Immature natural killer cell (primary cell): ENCODE results near the gene SANBR. TPM values are rescaled to one million over a fixed set of nuclear protein-coding genes. Genes with fewer than 3 reads are reported as not detected.

Experiments used
- DNase-seq, 3 donors: peaks; one replicate each; pipeline ENCODE4 v3.0.0; 2022; ENCODE audit warnings: mixed read lengths in 1 of 3
- H3K27ac Mint-ChIP-seq, 6 donors: one replicate each; pipeline ENCODE4 v1.8.0; 2020; ENCODE audit warnings: mixed read lengths in 6 of 6, mild to moderate bottlenecking in 5 of 6, inconsistent platforms in 4 of 6, moderate library complexity in 3 of 6
- H3K27me3 Mint-ChIP-seq, 3 donors: one replicate each; pipeline ENCODE4 v1.8.0; 2020 to 2021; ENCODE audit warnings: low read depth in 3 of 3, mild to moderate bottlenecking in 3 of 3, mixed read lengths in 3 of 3, moderate library complexity in 3 of 3, inconsistent platforms in 1 of 3
- H3K36me3 Mint-ChIP-seq, 3 donors: one replicate each; pipeline ENCODE4 v1.8.0; 2020; ENCODE audit warnings: mixed read lengths in 3 of 3, inconsistent platforms in 2 of 3, mild to moderate bottlenecking in 2 of 3
- H3K4me1 Mint-ChIP-seq, 2 donors: one replicate each; pipeline ENCODE4 v1.8.0; 2020; ENCODE audit warnings: inconsistent platforms in 2 of 2, mild to moderate bottlenecking in 2 of 2, mixed read lengths in 2 of 2, moderate library complexity in 1 of 2
- H3K4me3 Mint-ChIP-seq, 5 donors: one replicate each; pipeline ENCODE4 v1.8.0; 2020; ENCODE audit warnings: mild to moderate bottlenecking in 5 of 5, mixed read lengths in 5 of 5, inconsistent platforms in 3 of 5, moderate library complexity in 3 of 5
- H3K9me3 Mint-ChIP-seq, 6 donors: one replicate each; pipeline ENCODE4 v1.8.0; 2020; ENCODE audit warnings: mild to moderate bottlenecking in 6 of 6, mixed read lengths in 6 of 6, inconsistent platforms in 4 of 6, moderate library complexity in 3 of 6
- polyA plus RNA-seq, 3 donors: library from polyadenylated mRNA; unstranded; fragments of 300-500 nt; fragmentation: Illumina TruSeq; gene quantifications; one replicate each; pipeline ENCODE4 v1.2.3, GENCODE V29; 2021

Gene SANBR
- polyA plus RNA-seq, 3 donors from 2014 or later, result 1.3 to 2.3 (median 1.4) TPM

DNA sequence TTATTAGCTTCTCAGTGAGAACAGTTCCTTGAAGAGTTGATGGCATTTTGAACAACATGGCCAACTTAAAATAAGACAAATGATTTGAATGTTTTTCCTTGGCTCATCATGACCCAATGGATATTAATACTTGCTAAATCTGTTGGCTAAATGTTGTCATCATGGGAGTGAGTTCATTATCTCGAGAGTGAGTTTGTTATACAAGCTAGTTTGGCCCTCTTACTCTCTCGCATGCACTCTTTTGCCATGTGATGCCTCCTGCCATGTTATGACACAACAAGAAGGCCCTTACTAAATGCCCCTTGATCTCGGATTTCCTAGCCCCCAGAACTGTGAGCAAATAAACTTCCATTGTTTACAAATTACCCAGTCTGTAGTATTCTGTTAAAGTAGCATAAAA lies 22.9 kb upstream of the SANBR start:
- Mint-ChIP-seq H3K4me1 (peaks cover 28 to 60% of the 10 kb centered on the region in 2 donors), H3K27me3 (no peaks in the 10 kb centered on the region), H3K27ac (no peak overlapping the region), H3K4me3 (no peak overlapping the region), H3K36me3 (peaks cover 0 to 9% (median 8%) of the 10 kb centered on the region in 3 donors), H3K9me3 (no peaks in the 10 kb centered on the region)
- no peak for DNase-seq

DNA sequence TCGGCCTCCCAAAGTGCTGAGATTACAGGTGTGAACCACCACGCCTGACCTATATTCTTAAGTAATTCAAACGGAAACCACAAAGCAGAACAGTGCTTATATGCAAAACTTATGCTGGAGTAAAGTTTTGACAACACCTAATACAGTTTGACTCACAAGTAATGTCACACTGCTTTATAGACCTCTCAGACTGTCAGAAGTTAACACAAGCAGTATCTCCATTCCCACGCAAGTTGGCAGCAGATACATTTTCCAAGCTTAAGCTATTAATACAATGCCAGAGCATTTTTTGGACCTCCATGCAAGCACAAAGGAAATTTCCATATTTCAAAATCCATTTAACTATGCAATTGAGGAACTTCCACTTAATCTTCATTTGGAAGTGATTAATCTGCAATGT lies 21.0 kb upstream of the SANBR start:
- Mint-ChIP-seq H3K9me3 (no peaks in the 10 kb centered on the region), H3K27ac (peak overlapping the region in 5 of 6 donors; percentile 3 to 78 (median 53)), H3K36me3 (peaks cover 0 to 17% (median 14%) of the 10 kb centered on the region in 3 donors), H3K4me1 (peaks cover 28 to 50% of the 10 kb centered on the region in 2 donors), H3K4me3 (no peak overlapping the region), H3K27me3 (no peaks in the 10 kb centered on the region)
- DNase-seq, result no peak

DNA sequence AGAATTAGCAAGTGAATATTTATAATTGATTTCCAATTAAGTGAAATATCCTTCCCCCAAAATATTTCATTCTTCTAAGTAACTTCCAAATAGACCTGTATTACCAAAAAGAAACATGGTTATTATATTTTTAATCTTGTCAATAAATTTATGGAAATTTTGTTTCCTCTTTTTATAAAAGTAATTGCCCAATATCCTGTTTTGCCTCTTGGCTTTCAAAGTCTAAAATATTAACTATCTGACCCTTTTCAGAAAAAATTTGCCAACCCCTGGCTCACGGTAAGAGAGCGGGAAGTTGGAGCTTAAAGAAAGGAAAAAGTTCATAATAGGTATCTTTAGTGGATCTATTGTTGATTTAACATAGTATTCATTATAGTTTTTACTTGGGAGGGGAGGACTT lies 20.4 kb upstream of the SANBR start:
- Mint-ChIP-seq H3K4me3 (no peak overlapping the region), H3K36me3 (peaks cover 0 to 17% (median 14%) of the 10 kb centered on the region in 3 donors), H3K9me3 (no peaks in the 10 kb centered on the region), H3K27me3 (no peaks in the 10 kb centered on the region), H3K27ac (peak overlapping the region in 1 of 6 donors; percentile 78), H3K4me1 (peaks cover 28 to 48% of the 10 kb centered on the region in 2 donors)
- DNase-seq, result no peak

DNA sequence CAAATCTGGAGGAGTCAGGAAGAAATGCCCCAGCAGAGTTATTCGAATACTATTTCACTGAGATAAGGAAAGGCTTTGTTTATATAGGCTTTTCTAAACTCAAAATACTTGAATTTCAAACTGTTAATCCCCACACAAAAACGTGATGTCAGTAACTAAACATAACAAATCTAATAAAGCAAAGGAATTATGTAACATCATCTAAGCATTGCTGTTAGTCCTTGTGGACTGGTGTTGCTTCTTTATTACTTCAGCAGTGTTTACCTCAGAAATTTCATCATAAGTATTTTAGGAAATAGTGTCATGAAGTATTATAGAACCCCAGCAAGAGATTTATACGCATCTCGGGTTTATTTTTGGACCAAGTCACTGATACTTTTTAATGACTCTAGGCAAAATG lies 19.7 kb upstream of the SANBR start:
- peak overlapping the region in 1 of 6 donors; percentile 66 for H3K27ac Mint-ChIP-seq

DNA sequence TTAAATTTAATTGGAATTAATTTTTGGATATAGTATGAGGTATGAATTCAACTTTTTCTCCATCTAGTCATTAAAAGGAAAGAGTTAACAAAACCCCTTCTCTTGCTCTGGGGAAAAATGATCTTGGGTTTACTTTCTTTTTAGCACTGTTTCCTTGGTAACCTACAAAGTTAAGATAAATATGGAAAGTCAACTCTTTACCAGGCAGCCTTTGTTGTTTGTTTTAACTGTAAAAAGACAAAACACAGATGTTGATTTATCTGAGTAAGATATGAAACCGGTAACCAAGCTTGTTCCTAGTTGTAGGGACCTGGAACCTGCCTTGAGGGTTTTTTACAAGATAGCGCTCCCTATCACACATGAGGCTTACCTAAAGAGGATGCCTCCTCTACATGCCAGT lies 10.1 kb upstream of the SANBR start:
- Mint-ChIP-seq H3K36me3 (peaks cover 10 to 12% (median 11%) of the 10 kb centered on the region in 3 donors), H3K4me3 (no peak overlapping the region), H3K9me3 (no peaks in the 10 kb centered on the region), H3K27ac (no peak overlapping the region), H3K27me3 (no peaks in the 10 kb centered on the region), H3K4me1 (peaks cover 0 to 2% of the 10 kb centered on the region in 2 donors)
- DNase-seq, result no peak

More for the DNA sequence above, 19.7 kb upstream of the SANBR start:
- H3K9me3 Mint-ChIP-seq, result no peaks in the 10 kb centered on the region
- DNase-seq, result no peak
- no peaks in the 10 kb centered on the region for H3K27me3 Mint-ChIP-seq
- H3K4me3 Mint-ChIP-seq, result no peak overlapping the region
- H3K4me1 Mint-ChIP-seq, result peaks cover 27 to 43% of the 10 kb centered on the region in 2 donors
- H3K36me3 Mint-ChIP-seq, result peaks cover 3 to 17% (median 14%) of the 10 kb centered on the region in 3 donors

GRCh38 chr2:61057562-61057961 lies 8.1 kb upstream of the SANBR start:
- Mint-ChIP-seq H3K9me3 (no peaks in the 10 kb centered on the region), H3K27me3 (peaks cover 0 to 2% (median 0%) of the 10 kb centered on the region in 3 donors), H3K4me3 (no peak overlapping the region), H3K27ac (peak overlapping the region in 1 of 6 donors; percentile 69), H3K4me1 (peaks cover 0 to 2% of the 10 kb centered on the region in 2 donors), H3K36me3 (peaks cover 5 to 10% (median 9%) of the 10 kb centered on the region in 3 donors)
- no peak for DNase-seq

DNA sequence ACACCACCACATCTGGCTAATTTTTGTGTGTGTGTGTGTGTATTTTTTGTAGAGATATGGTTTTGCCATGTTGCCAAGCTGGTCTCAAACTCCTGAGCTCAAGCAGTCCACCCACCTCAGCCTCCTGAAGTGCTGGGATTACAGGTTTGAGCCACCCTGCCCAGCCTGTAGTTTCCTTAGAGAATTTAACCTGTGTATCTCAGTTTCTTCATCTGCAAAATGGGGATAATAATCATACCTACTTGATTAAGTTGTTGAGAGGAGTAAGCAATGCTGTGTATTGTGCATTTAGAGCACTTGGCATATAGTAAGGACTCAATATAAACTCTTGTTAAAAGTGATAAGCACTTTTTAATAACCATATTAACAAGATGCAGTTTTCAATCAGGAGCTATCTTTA lies 6.3 kb upstream of the SANBR start:
- Mint-ChIP-seq H3K27ac (no peak overlapping the region), H3K36me3 (peaks cover 5 to 7% (median 6%) of the 10 kb centered on the region in 3 donors), H3K4me3 (no peak overlapping the region), H3K4me1 (peaks cover 0 to 2% of the 10 kb centered on the region in 2 donors), H3K9me3 (no peaks in the 10 kb centered on the region), H3K27me3 (peaks cover 0 to 2% (median 0%) of the 10 kb centered on the region in 3 donors)
- no peak for DNase-seq

- Mint-ChIP-seq H3K4me1 (no peaks in the 10 kb centered on the region), H3K9me3 (no peaks in the 10 kb centered on the region), H3K36me3 (peaks cover 0 to 24% (median 22%) of the 10 kb centered on the region in 3 donors), H3K27me3 (no peaks in the 10 kb centered on the region), H3K4me3 (no peak overlapping the region), H3K27ac (no peak overlapping the region)
- DNase-seq, result no peak
These were observed 8.4 kb downstream of the SANBR start for GRCh38 chr2:61074100-61074499.

DNA sequence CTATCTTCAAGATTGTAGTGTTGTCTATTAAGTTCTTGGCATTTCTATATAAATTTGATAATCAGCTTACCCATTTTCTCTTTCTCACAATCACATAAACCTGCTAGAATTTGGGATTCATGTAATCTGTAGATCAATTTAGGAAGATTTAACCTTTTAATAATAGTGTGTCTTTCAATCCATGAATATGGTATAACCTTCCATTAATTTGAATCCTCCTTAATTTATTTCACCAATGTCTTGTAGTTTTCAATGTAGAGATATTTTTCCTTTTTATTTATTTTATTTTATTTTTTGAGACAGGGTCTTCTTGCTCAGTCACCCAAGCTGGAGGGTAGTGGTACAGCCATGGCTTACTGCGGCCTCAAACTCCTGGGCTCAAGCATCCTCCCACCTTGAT lies 20.2 kb downstream of the SANBR start:
- Mint-ChIP-seq H3K9me3 (no peaks in the 10 kb centered on the region), H3K4me3 (no peak overlapping the region), H3K4me1 (no peaks in the 10 kb centered on the region), H3K36me3 (peaks cover 4 to 11% (median 8%) of the 10 kb centered on the region in 3 donors), H3K27ac (no peak overlapping the region), H3K27me3 (no peaks in the 10 kb centered on the region)
- DNase-seq, result no peak

GRCh38 chr2:61089797-61090196 lies 24.1 kb downstream of the SANBR start:
- DNase-seq, result no peak
- no peak overlapping the region for H3K4me3 Mint-ChIP-seq
- no peaks in the 10 kb centered on the region for H3K9me3 Mint-ChIP-seq
- H3K36me3 Mint-ChIP-seq, result peaks cover 4 to 8% (median 8%) of the 10 kb centered on the region in 3 donors
- H3K4me1 Mint-ChIP-seq, result no peaks in the 10 kb centered on the region
- no peaks in the 10 kb centered on the region for H3K27me3 Mint-ChIP-seq
- no peak overlapping the region for H3K27ac Mint-ChIP-seq

DNA sequence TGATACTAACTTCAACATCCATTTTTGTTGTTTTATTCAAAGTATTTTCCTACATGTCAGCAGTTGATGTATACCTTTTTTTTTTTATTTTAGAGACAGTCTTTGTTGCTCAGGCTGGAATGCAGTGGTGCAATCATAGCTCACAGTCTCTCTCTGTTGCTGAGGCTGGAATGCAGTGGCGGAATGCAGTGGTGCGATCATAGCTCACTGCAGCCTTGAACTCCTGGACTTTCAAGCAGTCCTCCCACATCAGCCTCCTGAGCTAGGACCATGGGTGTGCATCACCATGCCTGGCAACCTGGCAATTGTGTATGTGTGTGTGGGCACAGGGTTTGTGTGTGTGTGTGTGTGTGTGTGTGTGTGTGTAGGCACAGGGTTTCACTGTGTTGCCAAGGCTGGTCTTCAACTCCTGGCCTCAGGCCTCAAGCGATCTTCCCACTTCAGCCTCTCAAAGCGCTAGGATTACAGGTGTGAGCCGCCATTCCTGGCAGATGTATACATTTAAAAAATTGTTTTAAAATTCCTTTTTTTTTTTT lies 24.8 kb downstream of the SANBR start:
- DNase-seq, result no peak
- Mint-ChIP-seq H3K4me3 (no peak overlapping the region), H3K27me3 (no peaks in the 10 kb centered on the region), H3K9me3 (no peaks in the 10 kb centered on the region), H3K27ac (no peak overlapping the region), H3K36me3 (peaks cover 4 to 8% (median 7%) of the 10 kb centered on the region in 3 donors), H3K4me1 (no peaks in the 10 kb centered on the region)

GRCh38 chr2:61091485-61091884 lies 25.8 kb downstream of the SANBR start:
- H3K27ac Mint-ChIP-seq, result no peak overlapping the region
- H3K27me3 Mint-ChIP-seq, result peaks cover 0 to 2% (median 0%) of the 10 kb centered on the region in 3 donors
- H3K9me3 Mint-ChIP-seq, result no peaks in the 10 kb centered on the region
- H3K36me3 Mint-ChIP-seq, result peaks cover 4 to 8% (median 5%) of the 10 kb centered on the region in 3 donors
- H3K4me3 Mint-ChIP-seq, result no peak overlapping the region
- H3K4me1 Mint-ChIP-seq, result no peaks in the 10 kb centered on the region
- no peak for DNase-seq

GRCh38 chr2:61096438-61096837 lies 30.8 kb downstream of the SANBR start:
- no peaks in the 10 kb centered on the region for H3K4me1 Mint-ChIP-seq
- no peak overlapping the region for H3K27ac Mint-ChIP-seq
- H3K4me3 Mint-ChIP-seq, result no peak overlapping the region
- H3K36me3 Mint-ChIP-seq, result peaks cover 0 to 5% (median 0%) of the 10 kb centered on the region in 3 donors
- no peak for DNase-seq
- H3K9me3 Mint-ChIP-seq, result no peaks in the 10 kb centered on the region
- H3K27me3 Mint-ChIP-seq, result peaks cover 0 to 2% (median 0%) of the 10 kb centered on the region in 3 donors

DNA sequence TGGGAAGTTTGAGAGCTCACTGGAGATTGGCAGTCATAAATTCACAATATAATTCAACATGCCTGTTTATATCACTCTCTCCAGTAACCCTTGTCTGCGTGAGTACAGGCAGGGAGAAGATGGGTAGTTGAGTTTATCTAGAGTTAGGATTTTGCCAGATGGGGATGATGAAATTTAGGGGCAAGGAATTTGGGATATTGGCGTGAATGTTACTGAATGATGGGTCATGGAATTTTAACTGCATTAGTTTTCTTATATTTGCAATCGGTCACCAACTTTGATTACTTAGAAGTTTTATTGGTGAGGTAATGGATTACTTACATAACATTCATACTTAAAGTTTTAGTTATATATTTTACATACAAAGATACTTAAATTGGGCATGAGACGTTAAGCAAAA lies 35.1 kb downstream of the SANBR start:
- no peak overlapping the region for H3K27ac Mint-ChIP-seq
- no peak for DNase-seq
- H3K9me3 Mint-ChIP-seq, result no peaks in the 10 kb centered on the region
- H3K4me3 Mint-ChIP-seq, result no peak overlapping the region
- H3K36me3 Mint-ChIP-seq, result peaks cover 6 to 11% (median 8%) of the 10 kb centered on the region in 3 donors
- no peaks in the 10 kb centered on the region for H3K4me1 Mint-ChIP-seq
- H3K27me3 Mint-ChIP-seq, result peaks cover 0 to 2% (median 0%) of the 10 kb centered on the region in 3 donors

- no peaks in the 10 kb centered on the region for H3K4me1 Mint-ChIP-seq
- H3K4me3 Mint-ChIP-seq, result no peak overlapping the region
- peaks cover 21 to 32% (median 22%) of the 10 kb centered on the region in 3 donors for H3K36me3 Mint-ChIP-seq
- H3K9me3 Mint-ChIP-seq, result no peaks in the 10 kb centered on the region
- H3K27me3 Mint-ChIP-seq, result no peaks in the 10 kb centered on the region
- no peak for DNase-seq
- no peak overlapping the region for H3K27ac Mint-ChIP-seq
These were observed 43.6 kb downstream of the SANBR start for GRCh38 chr2:61109291-61109690.
